ENCODE results near the gene MEOX2. TPM values are rescaled to one million over a fixed set of nuclear protein-coding genes. Genes with fewer than 3 reads are reported as not detected.

Gene MEOX2
- total and polyA plus RNA-seq, 2 of the 8 experiments (the other 6 are each of a cell fraction or from before 2014, with no cell fraction given), result 0.05 to 0.19 TPM

DNA sequence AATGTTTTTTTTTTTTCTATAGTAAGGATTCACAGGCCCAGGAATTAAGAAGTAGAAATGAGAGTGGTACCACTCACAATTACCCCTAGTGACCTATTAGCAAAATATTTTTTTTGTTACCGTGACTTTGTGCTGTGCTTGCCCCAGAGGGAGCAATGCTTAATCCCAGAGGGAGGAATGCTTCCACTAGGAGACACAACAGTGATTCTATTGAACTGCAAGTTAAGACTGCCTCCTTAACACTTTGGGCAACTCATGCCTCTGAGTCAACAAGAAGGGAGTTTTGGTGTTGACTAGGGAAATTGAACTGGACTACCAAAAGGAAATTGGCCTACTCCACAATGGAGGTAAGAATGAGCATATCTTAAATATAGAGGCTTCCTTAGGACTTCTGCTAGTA is 17.2 kb upstream of the MEOX2 start:
- Histone ChIP-seq H3K23ac (ENCODE audit: insufficient read length) (no peak overlapping the region), H3K4ac (replicated peaks; ENCODE audit: insufficient read length, low read depth, low read length) (no peak overlapping the region), H3K4me2 (ENCODE audit: insufficient read depth in 1 of 2, low read depth in 2 of 2, low read length in 2 of 2) (no peak overlapping the region), H4K5ac (ENCODE audit: insufficient read length, low read depth, low read length) (no peak overlapping the region), H3K4me1 (replicated peaks in 1 of 4; ENCODE audit: control insufficient read depth in 3 of 4, insufficient read depth in 4 of 4, low read length in 3 of 4) (no peaks in the 10 kb centered on the region; a peak in 1 of 7 replicates), H2BK20ac (ENCODE audit: low read length) (no peak overlapping the region), H2BK5ac (ENCODE audit: low read depth, low read length) (no peak overlapping the region), H4K20me1 (replicated peaks in 1 of 2; ENCODE audit: control insufficient read depth in 1 of 2, insufficient read depth in 2 of 2, low read length in 2 of 2) (no peaks in the 10 kb centered on the region), H3K56ac (replicated peaks; ENCODE audit: insufficient read length, low read depth, low read length) (no peak overlapping the region), H3K79me1 (ENCODE audit: low read depth, low read length) (no peaks in the 10 kb centered on the region), H2BK12ac (ENCODE audit: low read depth, low read length) (no peak overlapping the region), H3K79me2 (ENCODE audit: control insufficient read depth in 1 of 2, insufficient read depth in 2 of 2, low read length in 2 of 2) (no peaks in the 10 kb centered on the region), H3K36me3 (ENCODE audit: control insufficient read depth in 2 of 4, insufficient read depth in 4 of 4, low read length in 3 of 4) (no peaks in the 10 kb centered on the region), H3K27ac (ENCODE audit: low read depth, low read length) (no peak overlapping the region), H3K14ac (ENCODE audit: insufficient read length) (no peak overlapping the region), H3K9ac (replicated peaks in 1 of 4; ENCODE audit: extremely low read depth in 1 of 4, low read depth in 3 of 4, low read length in 3 of 4) (no peak overlapping the region), H2AFZ (ENCODE audit: low read length) (no peak overlapping the region), H3K4me3 (ENCODE audit: extremely low read depth in 1 of 4, insufficient read depth in 2 of 4, low read depth in 3 of 4, low read length in 4 of 4) (no peak overlapping the region), H3K9me3 (ENCODE audit: insufficient read depth in 2 of 2, low read depth in 1 of 2, low read length in 1 of 2) (no peaks in the 10 kb centered on the region), H2BK120ac (replicated peaks; ENCODE audit: low read depth, low read length) (no peak overlapping the region), H3K27me3 (replicated peaks in 1 of 4; ENCODE audit: control insufficient read depth in 3 of 4, extremely low read depth in 1 of 4, insufficient read depth in 3 of 4, low read length in 3 of 4) (no peaks in the 10 kb centered on the region), H2AK5ac (ENCODE audit: low read depth, low read length) (no peak overlapping the region), H3K18ac (ENCODE audit: extremely low read depth, low read length) (no peak overlapping the region), H4K8ac (ENCODE audit: extremely low read depth, insufficient read depth, low read length) (no peak overlapping the region), H4K91ac (replicated peaks; ENCODE audit: insufficient read length, low read length) (no peak overlapping the region), H2BK15ac (ENCODE audit: low read length) (no peak overlapping the region), H3K23me2 (ENCODE audit: low read depth, low read length) (no peaks in the 10 kb centered on the region)
- ChIA-PET POLR2A (ENCODE audit: partially characterized antibody) (no interaction called here), CTCF (ENCODE audit: partially characterized antibody) (interaction anchor here (0.6 to 1.6 kb wide), 2 partner anchors 21 to 716 kb away, joined by 3 read pairs; no protein-coding TSS in a partner anchor)
- DNase-seq (ENCODE audit: low read depth in 1 of 2, low spot score in 2 of 2) (no peak), FAIRE-seq (no peak)
- WGBS, 2 experiments (ENCODE audit: extremely low coverage in 1 of 2, insufficient coverage in 1 of 2, insufficient read length in 1 of 2, insufficient replicate concordance in 2 of 2, low coverage in 1 of 2, low lambda C conversion rate in 2 of 2, missing lambda C conversion rate in 1 of 2), result 92% methylated on average over 1 of the region's 1 CpG; no CpG with 5 or more reads in 1 of the 2 experiments
- no peak for TF ChIP-seq POU5F1 (IDR thresholded peaks at IDR 0.05; ENCODE audit: low read depth, low read length)
- TF ChIP-seq HDAC6 (IDR thresholded peaks at IDR 0.05; ENCODE audit: low read depth, low read length), result no peak
- TF ChIP-seq SIX5 (IDR thresholded peaks at IDR 0.05; ENCODE audit: low read depth, low read length), result no peak
- TF ChIP-seq RXRA (IDR thresholded peaks at IDR 0.05; ENCODE audit: insufficient read depth, low read depth, low read length), result no peak
- no peak for TF ChIP-seq SP1 (IDR thresholded peaks at IDR 0.05; ENCODE audit: low read depth, low read length)
- TF ChIP-seq, protein P1, sequence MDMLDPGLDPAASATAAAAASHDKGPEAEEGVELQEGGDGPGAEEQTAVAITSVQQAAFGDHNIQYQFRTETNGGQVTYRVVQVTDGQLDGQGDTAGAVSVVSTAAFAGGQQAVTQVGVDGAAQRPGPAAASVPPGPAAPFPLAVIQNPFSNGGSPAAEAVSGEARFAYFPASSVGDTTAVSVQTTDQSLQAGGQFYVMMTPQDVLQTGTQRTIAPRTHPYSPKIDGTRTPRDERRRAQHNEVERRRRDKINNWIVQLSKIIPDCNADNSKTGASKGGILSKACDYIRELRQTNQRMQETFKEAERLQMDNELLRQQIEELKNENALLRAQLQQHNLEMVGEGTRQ (IDR thresholded peaks at IDR 0.05; ENCODE audit: low read length), result no peak
- TF ChIP-seq FOSL1 (IDR thresholded peaks at IDR 0.05; ENCODE audit: insufficient read depth, low read depth, low read length), result no peak
- TF ChIP-seq GABPA (IDR thresholded peaks at IDR 0.05; ENCODE audit: borderline replicate concordance, insufficient read depth, low read length), result no peak

All from H1 (cell line).